PC-3 (cell line): ENCODE measurements around the gene TPX2.

Experiments used
- CTCF ChIP-seq: fragments of 300-600 bp; sonication (generic); conservative IDR thresholded peaks from 2 replicates; pipeline ENCODE4 v1.5.1; 2017; ENCODE audit warnings: antibody characterized with exemption, low read depth, mild to moderate bottlenecking, low read length
- EZH2 ChIP-seq: fragments of 300-600 bp; sonication (generic); IDR thresholded peaks from one replicate; pipeline ENCODE4 v1.6.1; 2017; ENCODE audit warnings: antibody characterized with exemption, mild to moderate bottlenecking, low read length; ENCODE audit not compliant: unreplicated experiment

- TF ChIP-seq CTCF (no peak), EZH2 (no peak)
These were observed 80.1 kb downstream of the TPX2 start, which contains the start of gene MYLK2 for GRCh38 chr20:31819083-31819784.
